Measurements from ENCODE around the gene PCNX2. TPM values are rescaled to one million over a fixed set of nuclear protein-coding genes. Genes with fewer than 3 reads are reported as not detected.

Gene PCNX2
- total RNA-seq, 6 experiments from 2014 or later = 9.9 to 15.6 (median 13.5) TPM

GRCh38 chr1:233031521-233031920, 264.0 kb downstream of the PCNX2 start:
- Mint-ChIP-seq H3K36me3 (ENCODE audit: low read depth) (no peaks in the 10 kb centered on the region), H3K27me3 (ENCODE audit: insufficient read depth) (peaks cover 3% of the 10 kb centered on the region; the same call in 1 of the 2 replicates), H3K9me3 (no peaks in the 10 kb centered on the region), H3K4me1 (ENCODE audit: low read depth) (no peaks in the 10 kb centered on the region), H3K27ac (no peak overlapping the region), H3K4me3 (no peak overlapping the region)
- DNase-seq = no peak
- no peak for TF ChIP-seq CTCF (IDR thresholded peaks at IDR 0.05)

- Mint-ChIP-seq H3K9me3 (no peaks in the 10 kb centered on the region), H3K27me3 (ENCODE audit: insufficient read depth) (peaks cover 4% of the 10 kb centered on the region; the same call in 1 of the 2 replicates), H3K4me1 (ENCODE audit: low read depth) (no peaks in the 10 kb centered on the region), H3K27ac (no peak overlapping the region), H3K4me3 (no peak overlapping the region), H3K36me3 (ENCODE audit: low read depth) (0 out of 2 replicates have a peak, but pooled peaks cover 5% of the 10 kb centered on the region)
- TF ChIP-seq CTCF (IDR thresholded peaks at IDR 0.05) = no peak
- DNase-seq = no peak
These were observed 268.5 kb downstream of the PCNX2 start for GRCh38 chr1:233027046-233027445.

GRCh38 chr1:233025567-233025966, 270.0 kb downstream of the PCNX2 start:
- no peak for TF ChIP-seq CTCF (IDR thresholded peaks at IDR 0.05)
- H3K27ac Mint-ChIP-seq = no peak overlapping the region
- no peak for DNase-seq
- no peaks in the 10 kb centered on the region for H3K9me3 Mint-ChIP-seq
- no peaks in the 10 kb centered on the region for H3K4me1 Mint-ChIP-seq (ENCODE audit: low read depth)
- H3K36me3 Mint-ChIP-seq (ENCODE audit: low read depth) = 0 out of 2 replicates have a peak, but pooled peaks cover 5% of the 10 kb centered on the region
- H3K4me3 Mint-ChIP-seq = no peak overlapping the region
- H3K27me3 Mint-ChIP-seq (ENCODE audit: insufficient read depth) = peaks cover 4% of the 10 kb centered on the region; the same call in 1 of the 2 replicates

- Mint-ChIP-seq H3K4me1 (ENCODE audit: low read depth) (no peaks in the 10 kb centered on the region), H3K9me3 (no peaks in the 10 kb centered on the region), H3K36me3 (ENCODE audit: low read depth) (0 out of 2 replicates have a peak, but pooled peaks cover 5% of the 10 kb centered on the region), H3K27ac (no peak overlapping the region), H3K4me3 (no peak overlapping the region), H3K27me3 (ENCODE audit: insufficient read depth) (peaks cover 4% of the 10 kb centered on the region; the same call in 1 of the 2 replicates)
- no peak for DNase-seq
- peak; percentile 58; the same call in 1 of the 2 replicates for TF ChIP-seq CTCF (IDR thresholded peaks at IDR 0.05)
These were observed 270.4 kb downstream of the PCNX2 start for GRCh38 chr1:233025157-233025556.

GRCh38 chr1:233024199-233024598, 271.3 kb downstream of the PCNX2 start:
- no peak for DNase-seq
- H3K27ac Mint-ChIP-seq = no peak overlapping the region
- H3K9me3 Mint-ChIP-seq = no peaks in the 10 kb centered on the region
- H3K36me3 Mint-ChIP-seq (ENCODE audit: low read depth) = peaks cover 5% of the 10 kb centered on the region; the same call in 1 of the 2 replicates
- no peak overlapping the region for H3K4me3 Mint-ChIP-seq
- H3K27me3 Mint-ChIP-seq (ENCODE audit: insufficient read depth) = peaks cover 4% of the 10 kb centered on the region; the same call in 1 of the 2 replicates
- TF ChIP-seq CTCF (IDR thresholded peaks at IDR 0.05) = no peak
- H3K4me1 Mint-ChIP-seq (ENCODE audit: low read depth) = no peaks in the 10 kb centered on the region
